GM12878 (cell line): ENCODE results near the gene PHF3. TPM values are rescaled to one million over a fixed set of nuclear protein-coding genes. Genes with fewer than 3 reads are reported as not detected.

Experiments used
- CREB1 ChIP-seq: IDR thresholded peaks from 2 replicates; pipeline ENCODE4 v1.6.1; 2012; ENCODE audit warnings: low read depth, mild to moderate bottlenecking, inconsistent platforms
- PAX5 ChIP-seq: IDR thresholded peaks from 2 replicates; pipeline ENCODE4 v1.6.1; 2011; ENCODE audit warnings: low read depth, low read length, borderline replicate concordance
- RFX5 ChIP-seq: IDR thresholded peaks from 2 replicates; pipeline ENCODE4 v1.6.1; 2011; ENCODE audit warnings: low read depth, low read length, improper control_type of control experiment
- TCF7 ChIP-seq: IDR thresholded peaks from 2 replicates; pipeline ENCODE4 v1.6.1; 2014; ENCODE audit warnings: antibody characterized with exemption, borderline replicate concordance
- polyA plus RNA-seq, 11 experiments: library from polyadenylated mRNA; depleted of rRNA in 4 of 11; unstranded in 6 of 11; stranded (reverse) in 5 of 11; fragments of >200 nt; fragmentation: Nextera tagmentation in 4 of 11; fragmentation: Illumina TruSeq in 1 of 11; extraction: Ambion mirVana in 4 of 11; extraction: Trizol in 1 of 11; gene quantifications; 1 replicate in 1 of 11; 2 replicates in 10 of 11; pipeline versions ENCODE4 v1.2.1 to v1.2.3, GENCODE V29; 2011 to 2016; ENCODE audit warnings: inconsistent platforms in 2 of 11, missing spikeins in 2 of 11, low read depth in 1 of 11
- total RNA-seq, 4 experiments: library from RNA; depleted of rRNA in 3 of 4; stranded (reverse); fragments of >200 nt in 3 of 4; fragmentation: Illumina TruSeq in 1 of 4; extraction: Trizol in 1 of 4; gene quantifications; 2 replicates each; pipeline versions ENCODE4 v1.2.1 to v1.2.3, GENCODE V29; 2013 to 2021
- TF ChIP-seq, protein P1 (sequence below): fragments of 450-650 bp; IDR thresholded peaks from 2 replicates; pipeline ENCODE4 v1.6.1; 2017; ENCODE audit warnings: antibody characterized with exemption, mild to moderate bottlenecking, moderate library complexity
- TF ChIP-seq, protein P2 (sequence below): fragments of 150-350 bp; IDR thresholded peaks from 2 replicates; pipeline ENCODE4 v1.6.1; 2016; ENCODE audit warnings: low read depth, low read length

PHF3 gene
- total and polyA plus RNA-seq, 10 of the 15 experiments (the other 5 are each of a cell fraction or from before 2014, with no cell fraction given) = 8.3 to 61.5 (median 26.6) TPM

DNA sequence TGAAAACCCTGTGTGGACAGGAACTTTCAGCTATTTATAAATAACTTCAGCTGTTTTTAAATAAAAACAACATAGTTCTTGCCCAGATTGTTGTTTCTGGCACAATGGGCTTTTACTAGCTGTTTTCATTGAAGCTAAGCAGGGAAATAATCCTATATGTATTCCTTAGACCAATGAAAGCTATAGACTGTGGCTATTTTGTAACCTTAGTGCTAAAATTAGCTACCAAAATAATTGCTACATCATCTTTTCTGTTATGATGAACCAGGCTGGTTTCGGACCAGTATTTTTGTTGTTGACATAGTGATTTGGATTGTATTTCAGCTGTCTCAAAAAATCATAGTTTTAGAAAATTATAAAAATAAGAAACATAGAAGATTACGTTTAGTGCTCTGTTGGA, 13.7 kb downstream of the PHF3 start (continued):
- TF ChIP-seq CREB1 = no peak
- TF ChIP-seq PAX5 = no peak
- TF ChIP-seq, protein P1, sequence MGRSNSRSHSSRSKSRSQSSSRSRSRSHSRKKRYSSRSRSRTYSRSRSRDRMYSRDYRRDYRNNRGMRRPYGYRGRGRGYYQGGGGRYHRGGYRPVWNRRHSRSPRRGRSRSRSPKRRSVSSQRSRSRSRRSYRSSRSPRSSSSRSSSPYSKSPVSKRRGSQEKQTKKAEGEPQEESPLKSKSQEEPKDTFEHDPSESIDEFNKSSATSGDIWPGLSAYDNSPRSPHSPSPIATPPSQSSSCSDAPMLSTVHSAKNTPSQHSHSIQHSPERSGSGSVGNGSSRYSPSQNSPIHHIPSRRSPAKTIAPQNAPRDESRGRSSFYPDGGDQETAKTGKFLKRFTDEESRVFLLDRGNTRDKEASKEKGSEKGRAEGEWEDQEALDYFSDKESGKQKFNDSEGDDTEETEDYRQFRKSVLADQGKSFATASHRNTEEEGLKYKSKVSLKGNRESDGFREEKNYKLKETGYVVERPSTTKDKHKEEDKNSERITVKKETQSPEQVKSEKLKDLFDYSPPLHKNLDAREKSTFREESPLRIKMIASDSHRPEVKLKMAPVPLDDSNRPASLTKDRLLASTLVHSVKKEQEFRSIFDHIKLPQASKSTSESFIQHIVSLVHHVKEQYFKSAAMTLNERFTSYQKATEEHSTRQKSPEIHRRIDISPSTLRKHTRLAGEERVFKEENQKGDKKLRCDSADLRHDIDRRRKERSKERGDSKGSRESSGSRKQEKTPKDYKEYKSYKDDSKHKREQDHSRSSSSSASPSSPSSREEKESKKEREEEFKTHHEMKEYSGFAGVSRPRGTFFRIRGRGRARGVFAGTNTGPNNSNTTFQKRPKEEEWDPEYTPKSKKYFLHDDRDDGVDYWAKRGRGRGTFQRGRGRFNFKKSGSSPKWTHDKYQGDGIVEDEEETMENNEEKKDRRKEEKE = no peak
- TF ChIP-seq RFX5 = no peak
- no peak for TF ChIP-seq TCF7
- TF ChIP-seq, protein P2, sequence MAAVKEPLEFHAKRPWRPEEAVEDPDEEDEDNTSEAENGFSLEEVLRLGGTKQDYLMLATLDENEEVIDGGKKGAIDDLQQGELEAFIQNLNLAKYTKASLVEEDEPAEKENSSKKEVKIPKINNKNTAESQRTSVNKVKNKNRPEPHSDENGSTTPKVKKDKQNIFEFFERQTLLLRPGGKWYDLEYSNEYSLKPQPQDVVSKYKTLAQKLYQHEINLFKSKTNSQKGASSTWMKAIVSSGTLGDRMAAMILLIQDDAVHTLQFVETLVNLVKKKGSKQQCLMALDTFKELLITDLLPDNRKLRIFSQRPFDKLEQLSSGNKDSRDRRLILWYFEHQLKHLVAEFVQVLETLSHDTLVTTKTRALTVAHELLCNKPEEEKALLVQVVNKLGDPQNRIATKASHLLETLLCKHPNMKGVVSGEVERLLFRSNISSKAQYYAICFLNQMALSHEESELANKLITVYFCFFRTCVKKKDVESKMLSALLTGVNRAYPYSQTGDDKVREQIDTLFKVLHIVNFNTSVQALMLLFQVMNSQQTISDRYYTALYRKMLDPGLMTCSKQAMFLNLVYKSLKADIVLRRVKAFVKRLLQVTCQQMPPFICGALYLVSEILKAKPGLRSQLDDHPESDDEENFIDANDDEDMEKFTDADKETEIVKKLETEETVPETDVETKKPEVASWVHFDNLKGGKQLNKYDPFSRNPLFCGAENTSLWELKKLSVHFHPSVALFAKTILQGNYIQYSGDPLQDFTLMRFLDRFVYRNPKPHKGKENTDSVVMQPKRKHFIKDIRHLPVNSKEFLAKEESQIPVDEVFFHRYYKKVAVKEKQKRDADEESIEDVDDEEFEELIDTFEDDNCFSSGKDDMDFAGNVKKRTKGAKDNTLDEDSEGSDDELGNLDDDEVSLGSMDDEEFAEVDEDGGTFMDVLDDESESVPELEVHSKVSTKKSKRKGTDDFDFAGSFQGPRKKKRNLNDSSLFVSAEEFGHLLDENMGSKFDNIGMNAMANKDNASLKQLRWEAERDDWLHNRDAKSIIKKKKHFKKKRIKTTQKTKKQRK = no peak
